ENCODE results near the gene UPF1.
"Not testable (repeated sequence)": the region's sequence is repeated elsewhere in the genome, so short reads cannot be mapped to it uniquely, and the experiment has no call there.

Gene UPF1

GRCh38 chr19:18799389-18799970 is 32.3 kb upstream of the UPF1 start:
- Histone ChIP-seq H3K9me3 (ENCODE audit: control insufficient read depth, insufficient read depth, low read length) (no peaks in the 10 kb centered on the region), H3K27me3 (ENCODE audit: control insufficient read depth, insufficient read depth, low read length) (peaks cover 9% of the 10 kb centered on the region), H3K4me3 (ENCODE audit: low read length) (no peak overlapping the region), H3K36me3 (ENCODE audit: control insufficient read depth, insufficient read depth, low read length) (no peaks in the 10 kb centered on the region), H3K27ac (ENCODE audit: low read length) (no peak overlapping the region), H3K4me1 (ENCODE audit: control insufficient read depth, insufficient read depth, low read length) (no peaks in the 10 kb centered on the region)
- DNase-seq (ENCODE audit: low read depth, low spot score): no peak

- Histone ChIP-seq H3K27me3 (ENCODE audit: control insufficient read depth, insufficient read depth, low read length) (peaks cover 6% of the 10 kb centered on the region), H3K9me3 (ENCODE audit: control insufficient read depth, insufficient read depth, low read length) (no peaks in the 10 kb centered on the region), H3K36me3 (ENCODE audit: control insufficient read depth, insufficient read depth, low read length) (no peaks in the 10 kb centered on the region), H3K4me1 (ENCODE audit: control insufficient read depth, insufficient read depth, low read length) (no peaks in the 10 kb centered on the region), H3K27ac (ENCODE audit: low read length) (no peak overlapping the region), H3K4me3 (ENCODE audit: low read length) (no peak overlapping the region)
- DNase-seq (ENCODE audit: low read depth, low spot score): no peak
Measured at GRCh38 chr19:18800079-18800478, 31.7 kb upstream of the UPF1 start.

- WGBS (ENCODE audit: insufficient coverage, insufficient read length): no CpG with 5 or more reads among the region's 10 CpGs
- Histone ChIP-seq H3K27me3 (ENCODE audit: control insufficient read depth, insufficient read depth, low read length) (peaks cover 6% of the 10 kb centered on the region), H3K4me1 (ENCODE audit: control insufficient read depth, insufficient read depth, low read length) (no peaks in the 10 kb centered on the region), H3K27ac (ENCODE audit: low read length) (no peak overlapping the region), H3K9me3 (ENCODE audit: control insufficient read depth, insufficient read depth, low read length) (no peaks in the 10 kb centered on the region), H3K4me3 (ENCODE audit: low read length) (no peak overlapping the region), H3K36me3 (ENCODE audit: control insufficient read depth, insufficient read depth, low read length) (no peaks in the 10 kb centered on the region)
- no peak for DNase-seq (ENCODE audit: low read depth, low spot score)
Measured at GRCh38 chr19:18800636-18801035, 31.1 kb upstream of the UPF1 start.

- no CpG with 5 or more reads among the region's 11 CpGs for WGBS (ENCODE audit: insufficient coverage, insufficient read length)
Measured at GRCh38 chr19:18802354-18802753, 29.4 kb upstream of the UPF1 start.

GRCh38 chr19:18803550-18804138 is 28.1 kb upstream of the UPF1 start:
- H3K4me1 ChIP-seq (ENCODE audit: control insufficient read depth, insufficient read depth, low read length): no peaks in the 10 kb centered on the region

More at GRCh38 chr19:18802354-18802753, 29.4 kb upstream of the UPF1 start:
- Histone ChIP-seq H3K36me3 (ENCODE audit: control insufficient read depth, insufficient read depth, low read length) (no peaks in the 10 kb centered on the region), H3K27ac (ENCODE audit: low read length) (no peak overlapping the region), H3K9me3 (ENCODE audit: control insufficient read depth, insufficient read depth, low read length) (no peaks in the 10 kb centered on the region), H3K27me3 (ENCODE audit: control insufficient read depth, insufficient read depth, low read length) (peaks cover 3% of the 10 kb centered on the region; the same call in 1 of the 2 replicates), H3K4me3 (ENCODE audit: low read length) (no peak overlapping the region), H3K4me1 (ENCODE audit: control insufficient read depth, insufficient read depth, low read length) (no peaks in the 10 kb centered on the region)
- peak; percentile 81 for DNase-seq (ENCODE audit: low read depth, low spot score)

GRCh38 chr19:18804139-18804601 is 27.6 kb upstream of the UPF1 start:
- Histone ChIP-seq H3K36me3 (ENCODE audit: control insufficient read depth, insufficient read depth, low read length) (no peaks in the 10 kb centered on the region), H3K4me3 (ENCODE audit: low read length) (no peak overlapping the region), H3K4me1 (ENCODE audit: control insufficient read depth, insufficient read depth, low read length) (no peaks in the 10 kb centered on the region), H3K9me3 (ENCODE audit: control insufficient read depth, insufficient read depth, low read length) (no peaks in the 10 kb centered on the region), H3K27ac (ENCODE audit: low read length) (no peak overlapping the region), H3K27me3 (ENCODE audit: control insufficient read depth, insufficient read depth, low read length) (peaks cover 1% of the 10 kb centered on the region; the same call in 1 of the 2 replicates)
- WGBS (ENCODE audit: insufficient coverage, insufficient read length): no CpG with 5 or more reads among the region's 15 CpGs
- no peak for DNase-seq (ENCODE audit: low read depth, low spot score)

More at GRCh38 chr19:18803550-18804138, 28.1 kb upstream of the UPF1 start:
- Histone ChIP-seq H3K27ac (ENCODE audit: low read length) (no peak overlapping the region), H3K27me3 (ENCODE audit: control insufficient read depth, insufficient read depth, low read length) (peaks cover 1% of the 10 kb centered on the region; the same call in 1 of the 2 replicates), H3K4me3 (ENCODE audit: low read length) (no peak overlapping the region), H3K36me3 (ENCODE audit: control insufficient read depth, insufficient read depth, low read length) (no peaks in the 10 kb centered on the region), H3K9me3 (ENCODE audit: control insufficient read depth, insufficient read depth, low read length) (no peaks in the 10 kb centered on the region)
- DNase-seq (ENCODE audit: low read depth, low spot score): no peak
- WGBS (ENCODE audit: insufficient coverage, insufficient read length): no CpG with 5 or more reads among the region's 5 CpGs

GRCh38 chr19:18804643-18805042 is 27.1 kb upstream of the UPF1 start:
- H3K9me3 ChIP-seq (ENCODE audit: control insufficient read depth, insufficient read depth, low read length): no peaks in the 10 kb centered on the region
- H3K36me3 ChIP-seq (ENCODE audit: control insufficient read depth, insufficient read depth, low read length): no peaks in the 10 kb centered on the region
- peaks cover 1% of the 10 kb centered on the region; the same call in 1 of the 2 replicates for H3K27me3 ChIP-seq (ENCODE audit: control insufficient read depth, insufficient read depth, low read length)
- WGBS (ENCODE audit: insufficient coverage, insufficient read length): no CpG with 5 or more reads among the region's 8 CpGs
- no peak for DNase-seq (ENCODE audit: low read depth, low spot score)
- no peak overlapping the region for H3K27ac ChIP-seq (ENCODE audit: low read length)
- H3K4me1 ChIP-seq (ENCODE audit: control insufficient read depth, insufficient read depth, low read length): no peaks in the 10 kb centered on the region
- no peak overlapping the region for H3K4me3 ChIP-seq (ENCODE audit: low read length)

- no peaks in the 10 kb centered on the region for H3K27me3 ChIP-seq (ENCODE audit: control insufficient read depth, insufficient read depth, low read length)
- H3K36me3 ChIP-seq (ENCODE audit: control insufficient read depth, insufficient read depth, low read length): no peaks in the 10 kb centered on the region
- WGBS (ENCODE audit: insufficient coverage, insufficient read length): no CpG with 5 or more reads among the region's 19 CpGs
- no peak overlapping the region for H3K27ac ChIP-seq (ENCODE audit: low read length)
- H3K4me1 ChIP-seq (ENCODE audit: control insufficient read depth, insufficient read depth, low read length): no peaks in the 10 kb centered on the region
- no peak for DNase-seq (ENCODE audit: low read depth, low spot score)
- no peaks in the 10 kb centered on the region for H3K9me3 ChIP-seq (ENCODE audit: control insufficient read depth, insufficient read depth, low read length)
- no peak overlapping the region for H3K4me3 ChIP-seq (ENCODE audit: low read length)
Measured at GRCh38 chr19:18807861-18808331, 23.9 kb upstream of the UPF1 start.

GRCh38 chr19:18809149-18809868 is 22.4 kb upstream of the UPF1 start:
- H3K27ac ChIP-seq (ENCODE audit: low read length): no peak overlapping the region
- no peaks in the 10 kb centered on the region for H3K36me3 ChIP-seq (ENCODE audit: control insufficient read depth, insufficient read depth, low read length)
- no peak for DNase-seq (ENCODE audit: low read depth, low spot score)
- H3K4me1 ChIP-seq (ENCODE audit: control insufficient read depth, insufficient read depth, low read length): no peaks in the 10 kb centered on the region
- WGBS (ENCODE audit: insufficient coverage, insufficient read length): no CpG with 5 or more reads among the region's 14 CpGs
- H3K4me3 ChIP-seq (ENCODE audit: low read length): no peak overlapping the region
- no peaks in the 10 kb centered on the region for H3K27me3 ChIP-seq (ENCODE audit: control insufficient read depth, insufficient read depth, low read length)
- H3K9me3 ChIP-seq (ENCODE audit: control insufficient read depth, insufficient read depth, low read length): no peaks in the 10 kb centered on the region

- not testable (repeated sequence) for H3K36me3 ChIP-seq (ENCODE audit: control insufficient read depth, insufficient read depth, low read length); H3K4me3 ChIP-seq (ENCODE audit: low read length); H3K27ac ChIP-seq (ENCODE audit: low read length); H3K4me1 ChIP-seq (ENCODE audit: control insufficient read depth, insufficient read depth, low read length); DNase-seq (ENCODE audit: low read depth, low spot score); H3K27me3 ChIP-seq (ENCODE audit: control insufficient read depth, insufficient read depth, low read length); H3K9me3 ChIP-seq (ENCODE audit: control insufficient read depth, insufficient read depth, low read length)
- WGBS (ENCODE audit: insufficient coverage, insufficient read length): no CpG with 5 or more reads among the region's 5 CpGs
Measured at GRCh38 chr19:18811638-18812037, 20.1 kb upstream of the UPF1 start.

Measured in iPS DF 6.9 (cell line).